DMS 273 (cell line): ENCODE results near the gene MYBPC2.
A peak's percentile ranks its signal among the peaks of the same experiment; 100 is the strongest.
"Not testable (repeated sequence)": the region's sequence is repeated elsewhere in the genome, so short reads cannot be mapped to it uniquely, and the experiment has no call there.

ENCODE experiments used
- DNase-seq: peaks from one replicate; lab custom pipeline; 2025; ENCODE audit not compliant: unreplicated experiment; lab: John Stamatoyannopoulos, UW

The MYBPC2 gene

GRCh38 chr19:50427318-50427925, 5.3 kb upstream of the MYBPC2 start:
- DNase-seq = no peak

GRCh38 chr19:50427997-50428425, 4.7 kb upstream of the MYBPC2 start:
- DNase-seq = no peak

DNA sequence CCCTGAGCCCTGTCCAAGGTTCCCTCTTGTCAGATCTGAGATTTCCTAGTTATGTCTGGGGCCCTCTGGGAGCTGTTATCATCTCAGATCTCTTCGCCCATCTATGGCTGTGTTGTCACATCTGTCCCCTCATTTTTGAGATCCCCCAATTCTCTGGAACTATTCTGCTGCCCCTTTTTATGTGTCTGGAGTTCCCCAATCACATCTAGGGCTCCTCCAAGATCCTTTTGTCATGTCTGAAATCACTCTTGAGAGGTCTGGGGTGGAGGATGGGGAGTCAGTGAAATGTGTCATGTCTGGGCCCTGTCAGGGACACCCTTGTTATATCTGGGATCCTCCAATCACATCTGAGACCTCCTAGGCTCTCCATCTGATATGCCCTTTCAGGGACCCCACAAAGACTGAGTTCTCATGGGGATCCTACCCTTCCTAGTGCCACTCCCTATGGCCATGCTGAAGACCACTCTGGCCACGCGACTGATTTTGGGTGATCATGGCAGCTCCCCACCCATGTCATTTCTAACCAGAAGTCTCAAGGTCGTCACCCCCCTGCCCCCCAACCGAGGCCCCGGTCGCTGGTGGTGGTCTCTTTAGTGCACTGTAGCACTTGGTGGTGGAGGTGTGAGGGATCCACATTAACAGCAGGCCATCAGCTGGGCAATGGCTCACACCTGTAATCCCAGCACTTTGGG, 3.8 kb upstream of the MYBPC2 start:
- DNase-seq = no peak

GRCh38 chr19:50430888-50431342, 1.8 kb upstream of the MYBPC2 start:
- no peak for DNase-seq

- DNase-seq = peak; percentile 86
Observed at GRCh38 chr19:50431343-50432220, 1.1 kb upstream of the MYBPC2 start.

- DNase-seq = no peak
Observed at GRCh38 chr19:50433201-50434180, 799 bp downstream of the MYBPC2 start.

DNA sequence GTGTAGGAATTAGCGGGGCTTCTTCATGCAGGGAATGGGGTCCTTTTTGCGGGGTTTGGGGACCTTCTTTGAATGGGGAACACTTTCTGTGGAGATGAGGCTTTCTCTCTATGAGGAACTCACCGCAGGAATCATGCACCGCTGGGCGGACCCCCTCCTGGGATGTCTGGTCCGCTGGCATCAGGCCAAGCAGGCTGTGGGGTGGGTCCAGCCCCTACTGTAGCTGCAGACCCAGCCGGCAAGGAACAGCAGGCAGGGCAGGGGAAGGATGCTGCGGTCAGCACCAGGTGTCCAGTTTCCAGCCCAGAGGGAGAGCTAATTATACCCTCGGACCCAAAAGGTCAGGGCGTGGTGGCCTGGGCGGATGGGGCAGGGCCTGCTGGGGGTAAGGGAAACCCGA, 1.8 kb downstream of the MYBPC2 start:
- DNase-seq = peak; percentile 37

GRCh38 chr19:50435221-50435620, 2.5 kb downstream of the MYBPC2 start:
- no peak for DNase-seq

DNA sequence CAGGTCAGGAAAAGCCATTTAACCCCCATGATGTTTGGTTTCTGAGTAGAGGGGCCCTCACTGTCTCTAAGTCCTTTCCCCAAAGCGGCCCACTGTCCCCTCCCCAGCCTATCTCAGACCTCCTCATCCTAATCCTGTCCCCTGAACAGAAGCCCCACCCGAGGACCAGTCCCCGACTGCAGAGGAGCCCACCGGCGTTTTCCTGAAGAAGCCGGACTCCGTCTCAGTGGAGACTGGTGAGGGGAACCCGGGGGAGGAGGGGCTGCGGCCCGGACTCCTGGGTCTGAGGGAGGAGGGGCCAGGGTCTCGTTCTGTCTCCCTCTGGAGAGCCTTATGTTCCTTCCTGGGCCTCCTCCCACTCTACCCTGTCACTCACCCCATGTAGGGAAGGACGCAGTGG, 2.9 kb downstream of the MYBPC2 start:
- no peak for DNase-seq

DNA sequence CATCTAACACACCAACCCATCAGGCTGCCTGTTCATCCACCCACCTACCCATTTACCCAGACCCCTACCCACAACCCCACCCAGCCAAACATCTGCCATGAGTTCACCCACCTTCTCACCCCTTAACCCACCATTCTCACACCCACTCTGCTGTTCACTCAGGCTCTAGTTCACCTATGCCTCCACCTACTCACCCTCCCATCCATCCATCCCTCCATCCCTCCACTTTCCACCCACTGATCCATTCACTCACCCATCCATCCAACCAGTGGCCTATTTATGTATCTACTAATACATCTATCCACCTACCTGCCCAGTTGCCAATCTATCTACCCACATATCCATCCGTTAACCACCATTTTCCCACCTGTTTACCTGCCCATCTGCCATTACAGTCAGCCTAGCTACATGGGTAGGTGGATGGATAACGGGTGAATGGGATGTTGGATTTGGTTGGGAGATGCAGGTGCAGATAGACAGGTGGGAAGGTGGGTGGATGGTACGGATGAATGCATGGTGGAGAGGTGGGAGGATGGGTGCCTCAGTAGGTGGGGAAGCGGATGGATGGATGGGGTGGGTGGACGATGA, 5.3 kb downstream of the MYBPC2 start:
- no peak for DNase-seq

DNA sequence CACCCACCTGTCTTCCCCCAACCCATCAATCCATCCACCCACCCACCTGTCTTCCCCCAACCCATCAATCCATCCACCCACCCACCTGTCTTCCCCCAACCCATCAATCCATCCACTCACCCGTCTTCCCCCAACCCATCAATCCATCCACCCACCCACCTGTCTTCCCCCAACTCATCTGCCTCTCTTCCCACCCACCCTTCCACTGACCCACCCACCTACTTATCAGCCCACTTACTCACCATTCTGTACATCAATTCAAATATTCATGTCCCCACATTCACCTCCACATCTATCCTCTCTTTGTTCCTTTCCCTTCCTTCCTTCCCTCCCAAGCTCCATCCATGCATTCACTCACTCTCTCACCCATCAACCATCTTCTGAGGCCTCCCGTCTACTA, 6.4 kb downstream of the MYBPC2 start:
- DNase-seq = not testable (repeated sequence)

GRCh38 chr19:50444059-50444458, 11.4 kb downstream of the MYBPC2 start:
- no peak for DNase-seq

DNA sequence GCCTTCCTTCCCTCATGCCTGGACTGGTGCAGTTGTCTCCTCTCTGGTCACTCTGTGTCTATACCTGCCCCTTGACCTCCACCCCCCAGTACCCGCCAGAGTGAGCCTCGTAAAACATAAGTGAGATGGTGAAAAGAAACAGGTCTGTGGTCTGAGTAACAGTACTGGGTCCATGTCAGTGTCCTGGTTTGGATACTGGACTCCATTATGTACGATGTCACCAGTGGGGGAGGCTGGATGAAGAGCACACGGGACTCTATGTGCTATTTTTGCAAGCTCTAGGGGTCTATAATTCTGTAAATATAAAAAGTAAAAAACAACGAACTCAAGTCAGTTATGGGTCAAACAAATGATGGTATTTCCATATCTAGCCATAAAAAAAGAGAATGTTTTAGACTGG, 14.4 kb downstream of the MYBPC2 start:
- no peak for DNase-seq

DNA sequence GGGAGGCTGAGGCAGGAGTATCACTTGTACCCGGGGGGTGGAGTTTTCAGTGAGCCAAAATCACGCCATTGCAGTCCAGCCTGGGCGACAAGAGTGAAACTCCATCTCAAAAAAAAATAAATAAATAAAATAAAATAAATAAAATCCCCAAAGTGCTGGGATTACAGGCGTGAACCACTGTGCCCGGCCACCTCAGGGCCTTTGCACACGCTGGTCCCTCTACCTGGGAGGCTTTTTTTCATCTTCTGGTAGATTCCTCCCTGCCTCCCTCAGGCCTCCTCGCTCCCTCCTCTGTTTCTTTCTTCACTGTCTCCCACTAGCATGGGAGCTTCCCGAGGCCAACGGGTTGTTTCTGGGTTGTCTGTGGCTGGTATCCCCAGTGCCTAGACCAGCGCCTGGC, 15.1 kb downstream of the MYBPC2 start:
- DNase-seq = no peak

- DNase-seq = peak; percentile 40
Observed at GRCh38 chr19:50449236-50449899, 16.7 kb downstream of the MYBPC2 start.

- no peak for DNase-seq
Observed at GRCh38 chr19:50450369-50451222, 17.9 kb downstream of the MYBPC2 start.

- DNase-seq = no peak
Observed at GRCh38 chr19:50451223-50451534, 18.5 kb downstream of the MYBPC2 start.

DNA sequence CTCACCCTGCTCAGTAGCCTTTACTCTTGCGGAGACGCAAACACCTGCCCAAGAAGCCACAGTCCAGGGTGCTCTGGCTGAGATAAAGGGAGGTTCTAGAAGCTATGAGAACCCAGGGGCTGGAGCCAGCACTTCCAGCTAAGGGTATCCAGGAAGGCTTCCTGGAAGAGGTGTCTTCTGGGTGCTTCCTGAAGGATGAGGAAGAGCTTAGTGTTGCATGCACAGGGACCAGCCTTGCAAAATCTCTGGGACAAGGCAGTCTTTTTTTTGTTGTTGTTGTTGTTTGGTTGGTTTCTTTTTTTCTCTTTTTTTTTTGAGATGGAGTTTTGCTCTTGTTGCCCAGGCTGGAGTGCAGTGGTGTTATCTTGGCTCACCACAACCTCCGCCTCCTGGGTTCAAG, 20.6 kb downstream of the MYBPC2 start:
- no peak for DNase-seq

- DNase-seq = no peak
Observed at GRCh38 chr19:50455992-50456391, 23.3 kb downstream of the MYBPC2 start.
